ENCODE results near the gene LTBP1.

GRCh38 chr2:33130054-33130447, 183.3 kb downstream of the LTBP1 start:
- TF ChIP-seq CTCF (IDR thresholded peaks at IDR 0.05), result no peak
- TF ChIP-seq POLR2A (IDR thresholded peaks at IDR 0.05), result no peak
